Karpas-422 (cell line): ENCODE results near the gene IL3RA. TPM values are rescaled to one million over a fixed set of nuclear protein-coding genes. Genes with fewer than 3 reads are reported as not detected.

Source experiments
- DNase-seq: peaks from one replicate; pipeline ENCODE4 v3.0.0-alpha.2; 2015
- H2AFZ ChIP-seq: fragments of 200-600 bp; sonication (generic); 2 replicates; pipeline ENCODE4 v1.6.1; 2014; ENCODE audit warnings: antibody characterized with exemption, low read length, mixed read lengths
- H3K27ac ChIP-seq: fragments of 200-600 bp; sonication (generic); 2 replicates; pipeline ENCODE4 v1.5.1; 2014; ENCODE audit warnings: mild to moderate bottlenecking, low read length, moderate library complexity
- H3K27me3 ChIP-seq: fragments of 200-600 bp; sonication (generic); 2 replicates; pipeline ENCODE4 v1.6.1; 2014; ENCODE audit warnings: low read length, mixed read lengths
- H3K36me3 ChIP-seq: fragments of 200-600 bp; sonication (generic); 2 replicates; pipeline ENCODE4 v1.6.1; 2014; ENCODE audit warnings: low read length, mixed read lengths; ENCODE audit not compliant: insufficient read depth
- H3K4me1 ChIP-seq: fragments of 200-600 bp; sonication (generic); 2 replicates; pipeline ENCODE4 v1.6.1; 2014; ENCODE audit warnings: mild to moderate bottlenecking, low read length, mixed read lengths
- H3K4me2 ChIP-seq: fragments of 200-600 bp; sonication (generic); 2 replicates; pipeline ENCODE4 v1.6.1; 2014; ENCODE audit warnings: low read length, low read depth, mild to moderate bottlenecking; ENCODE audit not compliant: poor library complexity, severe bottlenecking
- H3K4me3 ChIP-seq: fragments of 200-600 bp; sonication (generic); 2 replicates; pipeline ENCODE4 v1.5.1; 2014; ENCODE audit warnings: mild to moderate bottlenecking, antibody characterized with exemption, low read length, mixed read lengths
- H3K79me2 ChIP-seq: fragments of 200-600 bp; sonication (generic); 2 replicates; pipeline ENCODE4 v1.6.1; 2014; ENCODE audit warnings: mild to moderate bottlenecking, low read length, mixed read lengths
- H3K9ac ChIP-seq: fragments of 200-600 bp; sonication (generic); 2 replicates; pipeline ENCODE4 v1.6.0; 2014; ENCODE audit warnings: low read length
- H3K9me2 ChIP-seq: fragments of 200-600 bp; sonication (generic), shearing (Covaris generic); replicated peaks from 2 replicates; pipeline ENCODE4 v1.6.0; 2014; ENCODE audit warnings: mild to moderate bottlenecking, low read length, moderate library complexity; ENCODE audit not compliant: insufficient read depth
- H3K9me3 ChIP-seq: fragments of 300-700, 200-600 bp; sonication (generic); 2 replicates; pipeline ENCODE4 v1.6.1; 2014; ENCODE audit warnings: low read length, mixed read lengths
- H4K20me1 ChIP-seq: fragments of 200-600 bp; sonication (generic); 2 replicates; pipeline ENCODE4 v1.6.1; 2014; ENCODE audit warnings: mild to moderate bottlenecking, antibody characterized with exemption, low read length, low read depth; ENCODE audit not compliant: insufficient read depth
- total RNA-seq: library from RNA; depleted of rRNA; stranded (reverse); fragments of >200 nt; shearing (Covaris generic); gene quantifications from 2 replicates; pipeline ENCODE4 v1.2.3, GENCODE V29; 2014; ENCODE audit warnings: low replicate concordance

Gene IL3RA
- total RNA-seq, 1 experiment from 2014 or later = not detected

DNA sequence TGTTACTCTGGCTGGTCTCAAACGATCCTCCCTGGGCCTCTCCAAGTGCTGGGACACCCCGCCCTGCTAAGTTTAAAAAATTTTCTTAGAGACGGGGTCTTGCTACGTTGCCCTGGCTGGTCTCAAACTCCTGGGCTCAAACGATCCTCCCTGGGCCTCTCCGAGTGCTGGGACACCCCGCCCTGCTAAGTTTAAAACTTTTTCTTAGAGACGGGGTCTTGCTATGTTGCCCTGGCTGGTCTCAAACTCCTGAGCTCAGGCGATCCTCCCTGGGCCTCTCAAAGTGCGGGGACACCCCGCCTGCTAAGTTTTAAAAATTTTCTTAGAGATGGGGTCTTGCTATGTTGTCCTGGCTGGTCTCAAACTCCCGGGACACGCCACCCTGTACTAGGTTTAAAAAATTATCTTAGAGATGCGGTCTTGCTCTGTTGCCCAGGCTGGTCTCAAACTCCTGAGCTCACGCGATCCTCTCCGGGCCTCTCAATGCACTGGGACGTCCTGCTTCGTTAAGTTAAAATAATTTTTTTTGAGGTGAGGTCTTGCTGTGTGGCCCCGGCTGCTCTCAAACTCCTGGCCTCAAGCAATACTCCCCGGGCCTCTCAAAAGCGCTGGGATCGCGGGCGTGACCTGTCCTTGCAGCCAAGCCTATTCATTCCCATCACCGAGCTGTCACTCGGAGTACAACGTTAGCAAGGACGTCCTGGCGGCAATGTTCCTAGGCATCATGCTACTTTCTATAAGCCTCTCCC lies 54.2 kb downstream of the IL3RA start:
- Histone ChIP-seq H4K20me1 (peaks cover 47% of the 10 kb centered on the region), H3K4me1 (peaks cover 34% of the 10 kb centered on the region), H3K9me2 (no peaks in the 10 kb centered on the region), H3K27me3 (no peaks in the 10 kb centered on the region), H3K9ac (peak overlapping the region; percentile 100), H3K9me3 (no peaks in the 10 kb centered on the region), H3K27ac (peak overlapping the region; percentile 92), H3K79me2 (peaks cover 75% of the 10 kb centered on the region), H3K4me3 (peak overlapping the region; percentile 86), H2AFZ (no peak overlapping the region), H3K4me2 (peak overlapping the region; percentile 71), H3K36me3 (peaks cover 61% of the 10 kb centered on the region)
- no peak for DNase-seq

DNA sequence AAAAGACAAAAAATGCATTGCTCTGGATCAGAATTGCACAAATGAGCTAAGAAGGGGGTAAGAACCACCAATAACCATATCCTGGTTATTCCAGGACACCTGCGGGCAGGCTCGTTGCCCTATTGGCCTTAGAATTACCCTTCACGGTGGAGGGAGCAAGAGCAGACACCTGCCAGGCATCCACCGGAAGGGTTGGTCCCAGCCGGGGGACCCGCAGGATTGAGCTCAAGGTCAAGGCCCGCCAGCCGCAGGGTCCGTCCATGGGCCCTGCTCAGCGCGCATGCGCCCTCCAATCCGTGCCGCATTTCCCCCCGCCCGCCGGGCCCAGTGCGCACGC lies 54.8 kb downstream of the IL3RA start:
- peak overlapping the region; percentile 100 for H3K9ac ChIP-seq
- H3K4me1 ChIP-seq = peaks cover 34% of the 10 kb centered on the region
- no peak for DNase-seq
- peaks cover 64% of the 10 kb centered on the region for H3K36me3 ChIP-seq
- no peaks in the 10 kb centered on the region for H3K27me3 ChIP-seq
- peaks cover 81% of the 10 kb centered on the region for H3K79me2 ChIP-seq
- peak overlapping the region; percentile 86 for H3K4me3 ChIP-seq
- H3K9me3 ChIP-seq = no peaks in the 10 kb centered on the region
- no peaks in the 10 kb centered on the region for H3K9me2 ChIP-seq
- peak overlapping the region; percentile 92 for H3K27ac ChIP-seq
- peak overlapping the region; percentile 71 for H3K4me2 ChIP-seq
- H2AFZ ChIP-seq = no peak overlapping the region
- H4K20me1 ChIP-seq = peaks cover 50% of the 10 kb centered on the region

DNA sequence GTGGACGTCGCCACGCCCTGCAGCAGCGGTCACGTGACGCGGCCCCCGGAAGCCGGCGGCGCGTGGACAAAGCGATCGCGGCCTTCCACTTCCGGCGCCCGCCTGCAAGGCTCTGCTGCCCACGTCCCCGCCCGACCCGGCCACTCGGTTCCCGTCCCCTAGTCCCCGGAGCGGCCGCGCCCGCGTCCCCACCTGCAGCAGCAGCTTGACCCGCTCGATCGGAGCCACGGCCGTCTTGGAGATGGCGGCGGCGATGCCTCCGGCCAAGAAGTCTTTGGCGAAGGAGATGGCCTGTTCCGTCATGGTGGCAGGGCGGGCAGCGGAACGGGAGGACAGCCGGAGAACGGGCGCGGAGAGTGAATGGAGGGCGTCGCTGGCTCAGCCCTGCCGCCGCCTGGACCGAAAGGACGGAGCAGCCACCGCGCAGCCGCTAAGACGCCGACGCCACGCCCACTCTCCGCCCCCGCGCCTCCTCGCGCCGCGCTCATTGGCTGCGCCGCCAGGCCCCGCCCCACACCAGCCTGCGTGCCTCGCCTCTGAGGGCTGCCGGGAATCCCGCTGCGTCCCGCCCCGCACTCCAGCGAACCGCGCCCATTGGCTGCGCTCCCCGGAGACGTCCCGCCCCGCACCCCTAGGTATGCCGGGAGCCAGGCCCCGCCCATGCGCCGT lies 55.3 kb downstream of the IL3RA start, which contains the start of gene SLC25A6:
Gene SLC25A6 (minus strand): TSS at position 407 of the 669 bp plus-strand sequence. CDS start 104 bp downstream, at position 303.
- peak within 1 kb of the TSS; percentile 100 for H3K9ac ChIP-seq
- no peaks in the 10 kb centered on the region for H3K27me3 ChIP-seq
- H3K36me3 ChIP-seq = peaks cover 61% of the 10 kb centered on the region
- H3K79me2 ChIP-seq = peaks cover 84% of the 10 kb centered on the region
- peak within 1 kb of the TSS; percentile 94 for H3K27ac ChIP-seq
- no peak within 1 kb of the TSS for H2AFZ ChIP-seq
- H3K4me3 ChIP-seq = peak within 1 kb of the TSS; percentile 86
- peak; percentile 100 for DNase-seq
- peaks cover 50% of the 10 kb centered on the region for H4K20me1 ChIP-seq
- no peaks in the 10 kb centered on the region for H3K9me3 ChIP-seq
- no peaks in the 10 kb centered on the region for H3K9me2 ChIP-seq
- H3K4me1 ChIP-seq = peaks cover 34% of the 10 kb centered on the region
- H3K4me2 ChIP-seq = peak within 1 kb of the TSS; percentile 95

DNA sequence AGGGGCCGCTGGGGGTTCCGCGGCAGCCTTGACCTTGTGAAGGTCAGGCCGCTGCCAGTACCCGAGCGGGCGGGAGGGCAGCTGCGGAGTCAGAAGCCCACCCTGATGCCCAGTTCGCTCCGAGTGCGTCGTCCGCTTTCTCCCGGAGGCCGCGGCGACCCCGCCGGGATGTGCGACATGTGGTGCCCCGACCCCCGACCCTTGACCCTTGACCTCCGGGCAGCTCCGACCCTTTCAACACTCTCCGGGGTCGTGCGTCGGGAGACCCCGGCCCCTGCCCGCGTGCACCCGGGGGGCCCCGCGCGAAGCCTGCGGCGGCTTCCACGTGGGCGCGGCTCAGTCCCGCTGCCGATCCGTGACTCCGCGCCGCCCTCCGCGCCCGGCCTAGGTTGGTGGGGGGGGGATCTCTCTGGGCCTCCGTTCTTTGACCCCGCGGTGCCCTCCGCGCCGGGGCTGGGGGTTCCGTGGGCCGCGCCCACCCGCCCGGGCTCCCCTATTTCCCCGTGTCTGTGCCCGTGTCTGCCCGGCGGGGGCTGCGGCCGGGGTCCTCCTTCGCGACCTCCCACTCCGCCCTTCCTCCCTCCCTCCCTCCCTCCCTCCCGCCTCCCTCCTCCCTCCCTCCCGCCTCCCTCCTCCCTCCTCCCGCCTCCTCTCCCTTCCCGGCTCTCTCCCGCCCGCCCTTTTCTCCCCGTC lies 55.9 kb downstream of the IL3RA start:
- no peaks in the 10 kb centered on the region for H3K9me3 ChIP-seq
- H4K20me1 ChIP-seq = peaks cover 44% of the 10 kb centered on the region
- H3K4me3 ChIP-seq = peak overlapping the region; percentile 86
- no peaks in the 10 kb centered on the region for H3K27me3 ChIP-seq
- peak overlapping the region; percentile 95 for H3K4me2 ChIP-seq
- H3K9me2 ChIP-seq = no peaks in the 10 kb centered on the region
- no peak overlapping the region for H2AFZ ChIP-seq
- peaks cover 34% of the 10 kb centered on the region for H3K4me1 ChIP-seq
- peak; percentile 85 for DNase-seq
- peak overlapping the region; percentile 100 for H3K9ac ChIP-seq
- H3K36me3 ChIP-seq = peaks cover 54% of the 10 kb centered on the region
- H3K79me2 ChIP-seq = peaks cover 84% of the 10 kb centered on the region
- peak overlapping the region; percentile 94 for H3K27ac ChIP-seq

DNA sequence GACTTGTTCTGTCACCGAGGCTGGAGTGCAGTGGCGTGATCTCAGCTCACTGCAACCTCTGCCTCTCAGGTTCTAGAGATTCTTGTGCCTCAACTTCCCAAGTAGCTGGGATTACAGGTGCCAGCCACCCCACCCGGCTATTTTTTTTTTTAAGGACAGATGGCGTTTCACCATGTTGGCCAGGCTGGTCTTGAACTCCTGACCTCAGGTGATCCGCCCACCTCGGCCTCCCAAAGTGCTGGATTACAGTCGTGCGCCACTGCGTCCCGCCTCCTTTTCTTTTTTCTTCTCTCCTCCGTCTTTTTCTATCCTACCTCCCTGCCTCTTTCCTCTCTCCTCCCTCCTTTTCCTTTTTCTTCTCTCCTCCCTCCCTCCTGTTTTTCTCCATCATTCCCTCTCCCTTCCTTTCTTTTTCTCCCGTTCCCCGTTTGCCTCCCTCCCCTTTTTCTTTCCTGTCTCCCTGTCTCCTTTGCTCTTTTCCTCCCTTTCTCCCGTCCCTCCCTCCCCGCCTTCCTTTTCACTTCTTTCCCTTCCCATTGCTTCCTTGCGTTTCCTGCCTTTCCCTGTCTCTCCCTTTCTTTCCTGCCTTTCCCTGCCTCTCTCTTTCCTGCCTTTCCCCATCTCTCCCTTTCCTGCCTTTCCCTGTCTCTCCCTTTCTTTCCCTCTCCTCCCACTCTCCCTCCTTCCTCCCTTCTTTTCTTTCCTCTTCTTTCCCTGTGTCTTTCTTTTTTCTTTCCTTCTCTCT lies 57.5 kb downstream of the IL3RA start:
- Histone ChIP-seq H4K20me1 (peaks cover 29% of the 10 kb centered on the region), H3K4me2 (peak overlapping the region; percentile 95), H3K9me2 (no peaks in the 10 kb centered on the region), H2AFZ (no peak overlapping the region), H3K9ac (0 out of 2 replicates have a peak overlapping the region, but pooled peaks have one; percentile 100), H3K27ac (no peak overlapping the region), H3K4me1 (peaks cover 34% of the 10 kb centered on the region), H3K36me3 (peaks cover 40% of the 10 kb centered on the region), H3K9me3 (no peaks in the 10 kb centered on the region), H3K4me3 (peak overlapping the region; percentile 78; the same call in 1 of the 2 replicates), H3K79me2 (peaks cover 70% of the 10 kb centered on the region), H3K27me3 (no peaks in the 10 kb centered on the region)
- DNase-seq = no peak

DNA sequence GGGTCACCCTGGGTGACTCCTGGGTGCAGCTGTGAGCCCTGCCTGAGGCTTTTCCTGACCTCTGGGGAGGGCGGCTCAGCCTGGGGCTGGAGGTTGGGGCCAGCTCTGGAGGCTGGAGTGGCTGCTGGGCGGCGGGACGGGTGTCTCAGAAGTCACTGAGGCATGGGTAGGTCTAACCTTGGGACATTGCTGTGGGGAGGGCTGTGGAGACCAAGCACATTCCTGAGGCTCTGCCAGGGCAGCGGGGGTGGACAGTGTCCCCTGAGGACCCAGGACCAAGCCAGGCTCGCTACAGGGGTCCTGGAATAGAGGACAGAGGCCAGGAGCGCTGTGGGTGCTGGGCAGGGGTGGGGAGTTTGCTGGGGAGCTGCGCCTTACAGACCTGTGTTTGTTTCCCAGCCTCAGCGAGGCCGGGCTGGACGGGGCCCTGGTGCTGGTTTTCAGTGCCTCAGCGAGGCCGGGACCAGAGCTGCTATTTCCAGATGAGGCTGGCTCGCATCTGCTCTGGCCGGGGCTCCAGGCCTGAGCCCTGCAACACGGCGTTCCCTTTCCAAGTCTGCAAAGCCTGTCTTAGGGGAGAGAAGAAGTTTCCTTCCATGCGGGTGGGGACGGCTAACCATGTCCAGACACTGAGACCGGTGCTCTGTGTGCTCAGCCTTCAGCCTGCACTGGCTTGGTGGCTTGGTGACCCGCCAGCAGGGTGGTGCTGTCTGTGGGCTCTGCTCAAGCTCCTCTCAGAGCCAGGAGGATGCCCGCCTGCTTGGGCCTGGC lies 58.3 kb downstream of the IL3RA start:
- Histone ChIP-seq H4K20me1 (peaks cover 20% of the 10 kb centered on the region), H3K9ac (no peak overlapping the region), H3K79me2 (peaks cover 61% of the 10 kb centered on the region), H3K27me3 (no peaks in the 10 kb centered on the region), H3K4me2 (no peak overlapping the region), H3K4me3 (no peak overlapping the region), H3K9me2 (no peaks in the 10 kb centered on the region), H2AFZ (no peak overlapping the region), H3K36me3 (peaks cover 31% of the 10 kb centered on the region), H3K9me3 (no peaks in the 10 kb centered on the region), H3K27ac (no peak overlapping the region), H3K4me1 (peaks cover 34% of the 10 kb centered on the region)
- no peak for DNase-seq

DNA sequence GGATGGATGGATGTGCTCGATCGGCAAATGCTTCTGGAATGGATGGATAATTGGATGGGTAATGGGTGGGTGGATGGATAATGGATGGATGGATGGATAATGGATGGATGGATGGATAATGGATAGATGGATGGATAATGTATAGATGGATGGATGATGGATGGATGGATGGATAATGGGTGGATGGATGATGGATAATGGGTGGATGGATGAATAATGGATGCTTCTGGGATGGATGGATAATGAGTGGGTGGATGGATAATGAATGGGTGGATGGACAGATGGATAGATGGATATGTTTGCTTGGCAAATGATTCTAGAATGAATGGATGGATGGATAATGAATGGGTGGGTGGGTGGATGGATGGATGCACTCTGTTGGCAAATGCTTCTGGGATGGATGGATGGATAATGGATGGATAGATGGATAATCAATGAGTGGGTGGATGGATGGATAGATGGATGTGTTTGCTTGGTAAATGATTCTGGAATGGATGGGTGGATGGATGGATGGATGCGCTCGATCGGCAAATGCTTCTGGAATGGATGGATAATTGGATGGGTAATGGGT lies 59.1 kb downstream of the IL3RA start:
- no peak overlapping the region for H3K4me3 ChIP-seq
- peaks cover 23% of the 10 kb centered on the region for H3K36me3 ChIP-seq
- no peaks in the 10 kb centered on the region for H3K27me3 ChIP-seq
- H3K4me1 ChIP-seq = peaks cover 27% of the 10 kb centered on the region
- H3K9me3 ChIP-seq = no peaks in the 10 kb centered on the region
- no peaks in the 10 kb centered on the region for H3K9me2 ChIP-seq
- peaks cover 12% of the 10 kb centered on the region for H4K20me1 ChIP-seq
- no peak overlapping the region for H2AFZ ChIP-seq
- H3K27ac ChIP-seq = no peak overlapping the region
- no peak for DNase-seq
- H3K4me2 ChIP-seq = no peak overlapping the region
- peaks cover 53% of the 10 kb centered on the region for H3K79me2 ChIP-seq
- H3K9ac ChIP-seq = no peak overlapping the region
